Activated CD4-positive, alpha-beta T cell treated with anti-CD3 and anti-CD28 coated beads, Interleukin-2, Interleukin-6, amounts not matched to agents 100 ng/mL and 50 ng/mL, durations not matched to agents 16 hours and 8 hours (primary cell): ENCODE results near the gene MTUS2.

ENCODE experiments used
- DNase-seq: peaks from one replicate; pipeline ENCODE4 v3.0.0-alpha.2; 2020

The MTUS2 gene

DNA sequence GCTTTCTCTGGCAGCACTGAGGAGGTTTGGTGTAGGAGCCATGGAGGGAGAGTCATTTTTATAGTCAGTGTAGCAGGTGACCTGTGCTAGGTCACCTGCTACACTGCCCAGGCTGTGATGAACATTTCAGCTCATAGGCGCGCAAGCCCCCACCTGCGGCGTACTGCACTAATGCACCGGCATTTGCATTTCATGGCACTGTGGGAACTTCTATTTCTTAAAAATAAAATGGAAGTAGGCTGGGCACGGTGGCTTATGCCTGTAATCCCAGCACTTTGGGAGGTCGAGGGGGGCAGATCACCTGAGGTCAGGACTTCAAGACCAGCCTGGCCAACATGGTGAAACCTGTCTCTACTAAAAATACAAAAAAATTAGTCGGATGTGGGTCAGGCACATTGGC is 674.4 kb downstream of the MTUS2 start:
- no peak for DNase-seq

DNA sequence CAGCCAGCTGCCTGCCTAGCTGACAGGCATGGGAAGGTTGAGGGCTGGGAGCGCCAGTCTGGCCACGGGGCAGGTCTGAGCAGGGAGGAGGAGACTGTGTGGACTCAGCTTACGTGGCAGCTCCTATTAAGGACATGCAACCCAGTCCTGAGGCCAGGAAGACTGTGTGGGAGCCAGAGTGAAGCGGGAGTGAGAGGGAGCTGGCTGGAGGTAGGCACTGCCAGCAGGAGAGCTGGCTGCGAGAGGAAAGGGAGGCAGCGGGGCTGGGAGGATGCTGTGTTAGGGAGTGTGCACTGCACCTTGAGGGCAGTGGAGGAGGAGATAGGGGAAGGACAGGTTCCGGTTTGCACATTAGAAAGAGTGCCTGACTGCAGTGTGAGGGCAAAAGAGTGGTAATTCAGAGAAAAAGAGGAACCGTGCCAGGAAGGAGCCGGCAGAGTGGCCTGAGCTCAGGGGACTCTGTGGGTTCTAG is 676.1 kb downstream of the MTUS2 start:
- no peak for DNase-seq

DNA sequence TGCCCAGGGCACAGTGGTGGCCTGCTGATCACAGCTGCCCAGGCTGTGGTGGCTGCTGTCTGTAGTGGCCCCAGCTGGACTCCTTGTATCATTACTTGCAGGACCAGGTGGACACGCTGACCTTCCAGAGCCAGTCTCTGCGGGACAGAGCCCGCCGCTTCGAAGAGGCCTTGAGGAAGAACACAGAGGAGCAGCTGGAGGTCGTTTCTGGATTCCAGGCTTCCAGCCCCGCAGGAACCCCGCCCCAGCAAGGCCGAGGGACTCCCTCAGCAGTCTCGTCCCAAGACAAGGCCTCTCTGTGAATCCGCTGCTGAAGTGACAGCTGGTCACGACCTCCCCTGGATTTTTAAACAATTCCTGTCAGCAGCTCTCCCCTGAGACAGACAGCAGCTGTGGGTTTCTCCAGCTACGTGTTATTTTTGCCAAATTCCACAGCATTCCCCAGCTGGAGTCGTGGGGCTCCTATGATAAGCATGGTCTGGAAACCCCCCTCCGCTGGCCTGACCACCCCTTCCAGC is 677.1 kb downstream of the MTUS2 start:
- no peak for DNase-seq

DNA sequence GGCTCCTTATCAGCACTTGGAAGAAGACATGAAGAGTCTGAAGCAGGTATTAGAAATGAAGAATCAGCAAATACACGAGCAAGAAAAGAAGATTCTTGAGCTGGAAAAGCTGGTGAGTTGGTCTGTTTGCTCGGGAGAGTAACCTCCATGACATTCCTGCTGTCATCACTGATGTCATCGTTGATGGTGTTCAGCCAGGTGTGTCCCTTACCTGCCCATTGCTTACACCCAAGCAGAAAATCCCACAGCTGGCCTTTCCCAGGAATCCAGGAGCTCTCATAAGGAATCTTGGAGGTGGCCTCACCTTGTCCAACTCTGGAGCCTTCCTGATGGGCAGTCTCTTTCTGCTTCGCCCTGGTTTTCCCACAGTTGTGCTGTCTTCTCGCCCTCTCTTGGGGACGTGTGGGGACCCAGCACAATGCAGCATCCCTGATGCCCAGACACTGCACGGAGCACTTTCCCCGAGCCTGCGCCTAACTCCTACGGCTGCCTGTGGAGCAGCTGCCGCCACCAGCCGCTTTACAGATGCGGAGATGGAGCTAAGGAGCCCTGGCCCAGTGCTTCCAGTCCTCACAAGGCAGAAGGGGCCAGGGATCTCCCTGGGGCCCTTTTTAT is 678.4 kb downstream of the MTUS2 start:
- DNase-seq, result no peak

DNA sequence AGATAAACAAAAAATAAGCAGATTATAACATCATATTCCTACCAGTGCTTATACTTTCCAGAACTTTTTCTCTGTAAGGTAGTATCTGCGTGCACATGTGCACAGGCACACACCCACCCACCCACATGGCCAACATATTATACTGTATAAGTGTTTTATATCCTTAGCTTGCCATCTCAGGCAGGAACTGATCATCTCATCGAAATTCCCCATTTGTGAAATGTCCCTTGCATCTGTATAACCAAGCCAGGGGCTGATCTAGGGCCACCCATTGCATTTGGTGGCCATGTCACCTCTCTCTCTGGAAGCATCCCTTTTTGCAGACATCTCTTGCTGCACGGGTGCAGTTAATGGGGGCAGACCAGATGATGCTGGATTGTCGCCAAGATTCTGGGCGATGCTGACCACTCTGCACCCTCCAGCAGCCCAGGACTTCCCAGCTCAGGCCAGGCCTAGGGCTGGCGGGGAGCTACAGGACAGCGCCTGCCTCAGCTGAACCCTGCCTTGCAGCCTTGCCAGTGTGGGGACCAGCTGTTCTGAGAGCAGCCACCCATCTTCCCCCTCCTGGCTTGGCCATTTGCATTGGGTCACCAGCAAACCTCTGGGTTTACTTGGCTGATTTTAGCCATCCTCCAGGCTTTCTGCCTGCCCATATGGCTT is 679.5 kb downstream of the MTUS2 start:
- DNase-seq, result no peak

DNA sequence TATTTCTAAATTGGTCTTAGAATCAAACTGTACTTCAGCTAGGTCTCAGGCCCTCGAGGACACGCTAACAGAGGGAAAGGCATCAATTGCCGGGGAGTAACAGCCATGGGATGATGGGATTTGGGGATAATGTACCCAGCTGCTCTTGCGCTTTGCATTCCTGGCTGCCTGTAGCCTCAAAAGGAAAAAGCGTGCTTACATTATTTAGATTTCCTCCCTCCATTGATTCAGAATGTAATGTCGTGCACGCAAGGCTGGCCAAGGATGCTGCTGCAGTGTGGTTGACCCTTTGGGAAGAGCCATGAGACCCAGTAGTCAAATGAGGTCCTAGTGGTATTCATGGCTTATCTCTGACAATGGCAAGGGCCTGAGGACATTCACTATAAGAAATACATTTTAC is 680.2 kb downstream of the MTUS2 start:
- DNase-seq, result no peak

DNA sequence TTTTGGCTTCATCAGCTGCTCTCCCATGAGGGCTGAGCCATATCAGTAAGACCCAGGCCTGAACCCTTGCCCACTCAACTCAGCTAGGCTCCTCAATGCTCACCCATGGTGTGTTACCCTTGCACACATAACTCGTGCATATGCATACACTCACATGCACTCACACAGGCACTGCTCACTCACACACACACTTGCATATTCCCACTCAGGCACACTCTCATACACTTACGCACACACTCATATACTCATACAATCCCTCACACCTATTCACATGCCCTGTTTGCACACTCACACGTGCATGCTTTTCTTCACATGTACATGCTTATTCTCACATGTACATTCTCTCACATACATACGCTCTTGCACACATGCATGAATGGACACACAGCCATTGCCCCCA is 681.5 kb downstream of the MTUS2 start:
- no peak for DNase-seq

DNA sequence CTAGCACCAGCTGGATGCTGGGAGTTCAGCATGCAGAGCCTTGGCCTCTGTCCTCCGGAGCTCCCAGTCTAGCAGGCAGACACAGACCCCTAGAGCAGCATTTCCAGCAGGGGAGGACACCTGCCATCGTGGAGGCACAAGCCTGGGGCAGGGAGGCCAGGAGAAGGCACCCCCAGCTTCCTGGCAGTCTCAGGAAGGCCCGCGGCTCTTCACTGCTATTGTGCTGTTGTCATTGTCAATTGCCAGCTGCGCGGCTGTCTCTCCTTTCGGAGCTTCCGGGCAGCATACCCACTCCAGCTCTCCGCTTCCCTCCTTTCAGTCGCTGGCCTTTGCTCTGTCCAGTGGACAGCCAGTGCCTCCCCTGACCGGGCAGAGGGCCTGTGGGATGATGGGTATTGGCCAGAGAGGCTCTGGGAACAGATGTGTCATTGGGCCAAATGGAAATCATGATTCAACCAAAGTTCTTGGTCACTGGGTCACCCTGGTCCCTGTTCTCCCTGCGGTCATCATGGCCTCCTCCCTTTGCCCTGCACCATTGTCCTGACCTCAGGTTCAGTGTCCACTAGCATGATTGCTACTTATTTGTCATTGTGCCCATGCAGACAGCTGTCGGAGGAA is 682.4 kb downstream of the MTUS2 start:
- no peak for DNase-seq

DNA sequence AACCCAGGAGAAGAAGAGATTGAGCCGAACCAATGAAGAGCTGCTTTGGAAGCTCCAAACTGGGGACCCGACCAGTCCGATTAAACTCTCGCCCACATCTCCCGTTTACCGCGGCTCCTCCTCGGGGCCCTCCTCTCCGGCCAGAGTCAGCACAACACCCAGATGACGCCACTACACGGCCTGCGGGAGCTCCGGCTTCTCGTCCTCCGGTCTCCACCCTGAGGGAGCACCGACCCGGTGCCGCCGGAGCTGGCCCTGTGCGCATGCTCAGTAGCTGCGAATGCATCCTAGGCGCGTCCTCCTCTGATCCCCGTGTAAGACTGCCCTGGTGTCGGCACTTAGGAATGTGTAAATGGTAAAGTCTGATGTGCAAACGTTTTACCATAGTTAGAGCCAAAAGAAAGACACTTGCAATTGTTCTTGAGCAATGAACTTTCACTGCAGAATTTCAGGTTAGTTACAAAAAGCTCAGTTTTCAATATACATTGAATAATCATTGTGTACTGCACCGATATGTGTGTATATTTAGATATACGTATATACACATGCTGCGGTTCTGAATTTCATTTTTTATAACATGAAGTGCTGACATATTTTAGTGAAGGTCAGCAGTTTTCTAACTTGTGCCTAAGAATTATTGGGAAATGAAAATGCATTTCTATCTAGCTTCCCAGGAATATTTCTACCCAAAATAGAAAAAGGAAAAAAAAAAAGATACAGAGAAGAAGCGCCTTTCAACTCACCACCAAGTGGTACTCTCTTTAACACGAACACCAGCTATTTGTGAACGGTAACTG is 683.1 kb downstream of the MTUS2 start:
- DNase-seq, result peak; percentile 12

DNA sequence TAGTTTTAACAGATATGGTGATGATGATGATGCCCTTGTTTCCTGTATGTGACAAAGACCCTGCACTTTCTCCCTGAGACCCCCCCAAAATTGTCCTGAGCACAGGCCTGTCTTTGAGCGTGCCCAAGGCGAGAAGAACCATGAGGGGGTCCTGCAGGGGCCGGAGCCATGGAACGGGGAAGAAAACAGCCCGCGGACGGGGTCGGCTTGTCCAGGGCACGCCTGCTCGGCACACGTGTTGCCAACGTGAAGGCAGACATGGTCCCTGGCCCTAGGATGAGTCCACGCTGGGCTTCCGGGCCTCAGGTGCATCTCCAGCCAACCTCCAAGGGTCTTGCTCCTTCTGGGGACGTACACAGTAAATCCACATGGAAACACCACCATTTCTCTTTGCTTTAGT is 684.6 kb downstream of the MTUS2 start:
- DNase-seq, result no peak

DNA sequence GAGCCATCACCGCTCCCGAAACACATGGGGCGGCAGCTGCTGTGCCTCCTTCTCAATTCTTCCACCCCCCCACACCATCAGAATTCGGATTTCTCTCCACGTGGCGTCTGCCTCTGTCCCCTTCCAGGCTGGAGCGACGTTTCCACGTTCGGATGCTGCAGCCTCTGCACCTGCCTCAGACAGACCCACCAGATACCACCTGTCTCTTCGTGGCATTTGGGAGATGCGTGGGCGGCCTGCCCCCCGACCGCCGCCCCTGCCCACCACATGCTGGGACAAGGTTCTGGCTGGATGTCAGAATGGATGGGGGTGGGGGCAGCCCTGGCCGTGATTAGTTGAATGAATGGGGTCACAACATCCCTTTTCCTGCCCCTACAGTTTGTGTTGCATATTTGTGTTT is 685.4 kb downstream of the MTUS2 start:
- no peak for DNase-seq

DNA sequence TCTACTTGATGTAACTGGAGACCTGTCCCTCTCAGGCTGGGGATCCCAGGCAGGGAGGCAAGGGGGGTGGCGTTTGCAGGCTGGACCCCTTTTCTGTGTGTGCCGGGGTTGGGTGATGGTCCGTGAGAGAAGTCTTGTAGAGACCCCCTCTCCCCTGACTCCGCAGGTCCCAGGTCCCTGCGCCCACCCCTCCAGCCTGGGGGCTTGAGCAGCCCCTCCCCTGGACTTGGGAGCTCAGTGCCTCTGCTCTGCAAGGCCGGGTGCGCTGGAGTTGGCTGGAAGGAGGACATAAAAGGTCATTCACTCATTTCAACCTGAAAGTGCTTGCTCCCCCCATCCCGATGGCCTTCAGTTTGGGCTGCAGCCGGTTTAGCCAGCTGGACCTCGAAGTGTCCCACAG is 685.8 kb downstream of the MTUS2 start:
- DNase-seq, result no peak

DNA sequence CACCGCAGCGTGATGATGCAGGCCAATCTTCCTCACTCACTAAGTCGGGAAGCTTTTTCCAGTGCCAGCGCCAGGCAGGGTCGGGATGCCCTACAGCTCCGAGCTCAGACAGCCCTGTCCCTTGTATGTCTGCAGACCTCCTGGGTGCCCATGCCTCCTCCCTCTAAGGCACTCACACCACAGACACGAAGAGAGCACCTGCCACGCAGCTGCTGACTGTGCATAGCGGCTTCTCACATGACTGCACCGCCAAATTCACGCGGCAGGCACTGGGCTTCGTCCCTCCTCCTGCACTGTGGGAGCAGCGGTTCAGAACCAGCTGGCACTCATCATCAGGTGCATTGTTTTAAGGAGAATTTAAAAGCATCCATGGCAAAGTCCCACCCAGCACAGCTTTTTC is 687.2 kb downstream of the MTUS2 start:
- no peak for DNase-seq

DNA sequence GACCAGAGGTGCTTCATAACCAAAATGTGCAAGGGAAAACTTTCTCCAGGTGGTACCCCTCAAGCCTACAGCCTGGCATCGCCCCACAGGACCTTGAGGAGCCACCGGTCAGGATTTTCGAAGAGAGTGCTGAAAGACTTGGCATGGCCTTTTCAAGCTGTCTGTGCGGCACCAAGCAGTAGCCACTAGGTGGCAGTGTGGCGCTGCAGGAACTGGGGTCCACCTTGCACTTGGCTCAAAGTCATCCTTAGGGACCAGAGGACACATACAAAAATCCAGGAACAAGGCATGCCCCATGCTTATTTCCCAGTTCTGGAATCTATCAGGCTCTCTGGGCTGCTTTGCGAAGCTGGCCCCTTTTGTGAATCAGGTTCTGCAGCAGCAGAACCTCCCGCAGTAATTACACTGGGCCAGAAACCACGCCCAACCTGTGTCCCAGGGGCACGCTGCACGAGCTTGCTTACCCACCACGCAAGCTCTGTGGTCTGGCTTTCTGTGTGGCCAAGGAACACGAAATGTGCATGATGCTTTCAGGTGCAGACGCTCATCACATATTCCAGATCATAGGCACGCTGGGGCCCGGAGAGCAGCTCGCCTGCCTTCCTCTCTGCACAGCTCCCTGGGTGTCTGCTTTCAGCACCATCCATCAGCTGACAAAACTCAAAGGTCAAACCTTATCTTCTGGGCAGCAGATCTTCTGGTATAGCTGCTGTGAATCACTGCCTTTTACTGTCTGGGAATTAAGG is 688.2 kb downstream of the MTUS2 start:
- DNase-seq, result peak; percentile 77

DNA sequence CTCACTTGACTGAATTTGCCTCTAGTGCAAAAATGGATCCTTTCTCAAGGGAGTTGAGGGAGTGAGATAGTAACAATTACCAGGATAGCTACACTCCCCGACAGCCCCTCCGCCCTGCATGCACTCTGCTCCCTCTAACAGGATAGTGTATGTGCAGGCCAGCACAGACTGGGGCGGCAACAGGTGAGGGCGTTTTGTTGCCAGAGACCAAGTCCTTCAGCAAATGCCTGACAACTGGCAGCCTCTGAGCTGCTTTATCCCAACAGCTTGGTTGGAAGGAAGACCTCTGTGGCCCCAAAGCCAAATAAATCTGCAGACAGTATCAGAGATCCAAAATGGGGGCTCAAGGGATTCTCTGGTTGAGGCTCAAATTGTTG is 688.7 kb downstream of the MTUS2 start:
- DNase-seq, result no peak

DNA sequence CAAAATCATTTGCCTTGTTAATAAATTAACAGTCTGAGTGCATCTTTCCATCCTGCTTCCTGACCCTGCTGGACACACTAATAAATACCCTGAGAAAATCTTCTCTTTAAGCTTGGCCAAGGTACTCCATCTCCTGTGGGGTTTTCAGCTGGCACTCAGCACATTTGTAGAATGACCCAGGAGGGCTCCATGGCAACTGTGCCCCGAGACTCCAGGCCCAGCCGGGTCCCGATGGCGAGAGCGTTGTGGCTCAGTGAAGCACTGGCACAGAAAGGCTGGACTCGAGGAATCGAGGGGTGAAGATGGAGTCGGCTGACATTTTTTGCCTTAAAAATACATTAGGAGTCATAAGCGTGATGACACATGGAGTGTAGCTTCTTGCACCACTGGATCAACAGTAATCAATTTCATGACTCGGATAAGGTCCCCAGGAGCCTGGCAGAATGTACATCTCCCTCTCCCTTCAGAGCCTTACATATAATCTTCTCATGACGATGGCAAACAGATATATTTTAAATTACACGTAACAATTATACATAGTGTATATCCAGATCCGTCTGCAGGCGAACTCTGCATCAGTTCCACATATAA is 690.0 kb downstream of the MTUS2 start:
- no peak for DNase-seq

DNA sequence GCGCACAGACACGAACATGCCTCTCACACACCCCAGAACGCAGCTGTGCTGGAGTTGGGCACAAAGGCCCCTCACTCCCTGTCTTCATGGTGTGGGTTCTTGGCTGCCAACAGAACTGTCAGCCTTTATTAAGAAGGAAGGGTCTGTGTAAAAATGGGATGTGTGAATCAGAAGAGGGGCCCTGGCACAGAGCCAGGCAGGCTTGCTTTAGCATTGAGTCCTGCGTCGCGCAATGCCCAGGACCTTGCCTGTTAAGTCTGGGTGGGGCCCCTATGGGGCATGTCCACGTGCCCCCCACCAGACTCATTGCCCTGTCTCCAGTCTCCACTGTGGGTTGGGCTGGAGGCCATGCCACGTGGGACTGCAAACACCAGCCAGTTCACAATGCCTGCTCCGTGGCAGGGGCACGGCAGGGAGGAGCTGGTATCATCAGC is 690.5 kb downstream of the MTUS2 start:
- no peak for DNase-seq

DNA sequence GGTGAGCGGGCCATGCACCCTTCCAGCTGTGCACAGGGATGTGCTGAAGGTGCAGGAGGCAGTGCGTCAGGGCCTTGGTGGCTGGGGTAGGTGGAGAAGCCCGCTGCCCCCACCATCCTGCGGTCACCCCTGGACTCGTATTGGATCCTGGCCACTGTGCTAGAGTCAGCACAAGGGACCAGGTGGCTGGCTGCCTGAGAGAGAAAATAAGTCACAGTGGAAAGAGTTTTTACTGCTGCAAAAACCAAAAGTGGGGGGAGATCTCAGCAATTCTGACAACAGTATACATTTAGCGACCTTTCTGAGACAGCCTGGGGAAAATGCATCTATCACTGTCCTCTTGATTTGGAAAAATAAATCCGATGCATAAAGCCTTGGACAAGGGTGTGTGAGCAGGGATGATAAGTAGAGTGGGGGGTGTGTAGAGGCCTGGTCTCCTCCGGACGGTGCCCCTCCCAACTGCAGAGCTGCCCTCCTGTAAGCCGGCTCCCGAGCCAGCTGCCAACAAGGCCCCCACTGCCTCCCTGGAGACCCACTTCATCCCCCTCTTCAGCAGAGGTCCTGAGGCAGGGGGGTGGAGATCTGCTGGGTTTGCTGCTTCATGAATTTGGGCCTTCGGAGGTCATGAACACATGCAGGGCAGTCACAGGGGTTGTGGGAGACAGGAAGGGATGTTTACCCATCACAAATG is 691.1 kb downstream of the MTUS2 start:
- DNase-seq, result no peak

DNA sequence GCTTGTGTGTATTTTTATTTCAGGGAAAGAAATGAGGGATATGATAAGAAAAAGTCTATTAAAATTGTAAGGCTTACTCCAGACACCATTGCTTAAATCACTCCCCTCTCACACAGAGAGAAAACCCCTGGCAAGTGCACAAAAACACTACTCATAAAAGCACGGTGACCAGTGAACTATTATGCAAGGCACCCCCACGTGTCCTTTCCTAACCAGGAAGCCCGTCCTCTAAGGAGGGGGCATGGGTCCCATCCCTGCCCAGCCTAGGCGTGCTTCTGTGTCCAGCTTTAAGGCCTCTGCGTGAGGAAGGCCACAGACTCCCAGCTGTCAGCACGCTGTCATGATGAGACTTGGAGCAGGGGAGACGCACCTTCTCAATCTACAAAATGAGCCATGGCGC is 691.8 kb downstream of the MTUS2 start:
- no peak for DNase-seq

DNA sequence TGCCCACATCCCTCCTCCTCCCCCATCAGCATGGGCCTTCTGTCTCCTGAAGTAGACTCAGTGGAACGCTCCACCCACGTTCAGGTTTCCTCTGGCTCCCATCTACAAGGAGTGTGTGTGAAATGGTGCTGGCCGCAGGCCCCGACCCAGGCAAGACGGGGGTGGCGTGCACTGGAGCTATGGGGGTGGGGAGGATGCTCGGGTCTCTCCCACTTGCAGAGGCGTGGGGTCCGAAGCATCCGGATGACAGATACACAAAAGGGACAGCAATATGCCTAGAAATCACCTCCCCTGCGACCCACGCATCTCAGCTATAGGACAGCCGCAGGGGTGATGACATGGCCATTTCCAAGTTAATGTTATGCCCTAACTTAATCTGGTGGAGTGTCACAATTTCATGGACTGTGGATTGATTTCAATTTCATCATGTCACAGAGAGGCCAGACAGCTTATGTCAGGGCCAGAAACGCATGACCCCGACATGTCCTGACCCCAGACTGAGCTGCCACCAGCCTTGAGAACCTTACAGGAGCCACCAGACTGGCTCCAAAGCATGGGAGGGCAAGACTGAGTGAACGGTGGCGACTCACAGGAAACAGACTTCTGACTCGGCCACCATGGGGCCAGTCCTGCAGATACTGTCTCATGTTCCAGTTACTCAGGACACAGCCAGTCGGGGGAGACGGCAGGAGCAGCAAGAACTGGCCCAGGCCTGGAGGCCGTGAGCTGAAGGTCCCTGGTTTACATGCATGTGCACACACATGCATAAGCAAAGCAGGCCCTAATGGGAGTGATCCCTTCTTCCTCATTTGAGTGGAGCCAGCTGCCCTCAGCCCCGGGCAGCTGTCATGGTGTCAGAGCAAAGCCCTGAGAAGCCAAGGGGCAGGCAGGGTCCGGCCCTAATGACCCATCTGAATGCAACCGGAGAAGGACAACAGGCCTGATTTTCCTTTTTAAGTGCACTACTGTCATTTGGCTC is 693.2 kb downstream of the MTUS2 start:
- DNase-seq, result no peak
